Measurements from ENCODE around the gene IFI27L1.

GRCh38 chr14:94038510-94038909, 42.6 kb upstream of the IFI27L1 start:
- TF ChIP-seq CTCF (IDR thresholded peaks at IDR 0.05) (no peak), POLR2A (IDR thresholded peaks at IDR 0.05) (no peak)

Data from upper lobe of left lung (tissue), 4 donors.